ENCODE data around the gene KRT9. TPM values are rescaled to one million over a fixed set of nuclear protein-coding genes. Genes with fewer than 3 reads are reported as not detected.

KRT9 gene
- total and polyA plus RNA-seq, 9 of the 15 experiments (the other 6 are each of a cell fraction or from before 2014, with no cell fraction given): 0.03 TPM; not detected in 8

DNA sequence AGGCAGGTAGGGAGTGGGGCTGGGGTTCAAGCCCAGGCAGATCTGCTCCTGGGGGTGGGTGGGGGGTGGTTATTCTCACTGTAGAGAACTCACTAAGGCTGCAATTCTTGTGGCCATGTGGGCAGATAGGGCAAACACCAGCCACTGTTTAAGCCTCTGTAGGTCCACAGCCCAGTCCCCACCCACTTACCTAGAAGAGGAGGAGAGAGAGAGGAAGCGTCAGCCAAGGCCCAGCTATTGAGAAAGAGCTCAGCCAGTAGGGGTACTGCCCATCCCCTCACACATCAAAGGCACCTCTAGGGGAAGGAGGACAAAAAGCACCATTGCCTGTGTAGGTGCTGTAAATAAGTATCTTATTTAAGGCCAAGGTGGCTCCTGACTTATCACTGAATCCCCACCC is 27.8 kb upstream of the KRT9 start:
- Histone ChIP-seq H2AFZ (ENCODE audit: low read depth, low read length) (no peak overlapping the region), H3K27me3 (ENCODE audit: control insufficient read depth in 2 of 2, insufficient read depth in 2 of 2, low read length in 2 of 2) (peaks cover 5 to 27% of the 10 kb centered on the region in 2 experiments; a peak in 4 of 5 replicates), H3K36me3 (ENCODE audit: control insufficient read depth, insufficient read depth, low read length) (no peaks in the 10 kb centered on the region), H3K27ac (ENCODE audit: extremely low read depth, low read depth, low read length) (no peak overlapping the region), H3K9me1 (ENCODE audit: control insufficient read depth, insufficient read depth, low read length) (no peaks in the 10 kb centered on the region), H3K9ac (ENCODE audit: insufficient read depth in 1 of 2, low read depth in 2 of 2, low read length in 2 of 2) (no peak overlapping the region), H3K9me3 (replicated peaks; ENCODE audit: control insufficient read depth, insufficient read depth, low read depth, low read length) (no peaks in the 10 kb centered on the region), H3K4me3 (no peak overlapping the region), H4K20me1 (replicated peaks; ENCODE audit: control insufficient read depth, insufficient read depth, low read length) (no peaks in the 10 kb centered on the region; the same call in 1 of the 2 replicates), H3K4me2 (ENCODE audit: insufficient read depth, low read length) (no peak overlapping the region), H3K4me1 (replicated peaks in 1 of 2; ENCODE audit: control insufficient read depth in 2 of 2, insufficient read depth in 2 of 2, low read length in 2 of 2) (no peaks in the 10 kb centered on the region), H3K79me2 (ENCODE audit: control insufficient read depth, insufficient read depth, low read length) (no peaks in the 10 kb centered on the region)
- in situ Hi-C loops (cut with MboI) (no loop called here), intact Hi-C loops (cut with micrococcal nuclease) (no loop called here)
- WGBS (ENCODE audit: insufficient coverage, low coverage, missing lambda C conversion rate): no CpG with 5 or more reads among the region's 1 CpG
- TF ChIP-seq NR2C2 (CRISPR knock-in tag; IDR thresholded peaks at IDR 0.05) (no peak), NR2C2 (tag; IDR thresholded peaks at IDR 0.05) (no peak), ZBTB26 (CRISPR knock-in tag; IDR thresholded peaks at IDR 0.05) (no peak), SREBF2 (CRISPR knock-in tag; IDR thresholded peaks at IDR 0.05) (no peak)
- no peak for ATAC-seq
- CTCF ChIA-PET (ENCODE audit: low intra/inter-chr PET ratio): no interaction called here
- POLR2A ChIA-PET: no interaction called here
- no peak for FAIRE-seq
- no peak for DNase-seq (ENCODE audit: extremely low read depth in 1 of 4, low spot score in 3 of 4)
- BruUV-seq (replicated peaks): no TSS peak

DNA sequence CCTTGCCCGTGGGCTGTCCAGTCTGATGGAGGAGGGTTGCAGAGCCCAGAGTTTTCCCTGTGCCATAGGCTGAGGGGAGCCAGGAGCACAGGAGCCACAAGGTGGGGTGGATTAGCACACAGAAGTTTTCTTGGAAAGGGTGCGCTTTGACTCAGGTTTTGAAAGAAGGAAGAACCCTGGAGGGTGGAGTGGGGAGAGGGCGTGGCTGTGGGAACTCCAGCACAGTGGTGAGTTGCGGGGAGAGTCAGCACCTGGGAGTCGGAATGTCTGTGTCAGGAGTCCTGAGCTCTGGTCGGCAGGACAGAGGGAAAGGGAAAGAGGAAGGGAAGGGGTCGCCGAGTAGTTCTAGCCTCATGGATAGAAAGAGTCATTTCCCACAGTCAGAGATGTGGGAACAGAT is 23.7 kb upstream of the KRT9 start:
- no peaks in the 10 kb centered on the region for H3K36me3 ChIP-seq (ENCODE audit: control insufficient read depth, insufficient read depth, low read length)
- no peak for DNase-seq (ENCODE audit: extremely low read depth in 1 of 4, low spot score in 3 of 4)
- no peaks in the 10 kb centered on the region for H4K20me1 ChIP-seq (replicated peaks; ENCODE audit: control insufficient read depth, insufficient read depth, low read length)
- H3K79me2 ChIP-seq (ENCODE audit: control insufficient read depth, insufficient read depth, low read length): no peaks in the 10 kb centered on the region
- H3K27me3 ChIP-seq (ENCODE audit: control insufficient read depth in 2 of 2, insufficient read depth in 2 of 2, low read length in 2 of 2): peaks cover 16 to 56% of the 10 kb centered on the region in 2 experiments; a peak in 4 of 5 replicates
- TF ChIP-seq JUN (IDR thresholded peaks at IDR 0.05; ENCODE audit: borderline replicate concordance, low read depth, low read length): no peak
- TF ChIP-seq JUN (CRISPR knock-in tag; IDR thresholded peaks at IDR 0.05; ENCODE audit: borderline replicate concordance): no peak
- no peak for TF ChIP-seq SREBF1 (IDR thresholded peaks at IDR 0.05; ENCODE audit: borderline replicate concordance, low read depth, low read length)
- TF ChIP-seq CCNT2 (IDR thresholded peaks at IDR 0.05; ENCODE audit: borderline replicate concordance, extremely low read depth, insufficient read length, low read depth, low read length): no peak
- TF ChIP-seq SMAD1 (IDR thresholded peaks at IDR 0.05; ENCODE audit: low read depth, low read length, partially characterized antibody): no peak
- TF ChIP-seq ZNF239 (CRISPR knock-in tag; IDR thresholded peaks at IDR 0.05): no peak
- no peak for TF ChIP-seq SMC3 (conservative IDR thresholded peaks at IDR 0.05; ENCODE audit: insufficient read depth, low read depth, low read length)
- FAIRE-seq: no peak
- 0% methylated on average over 6 of the region's 8 CpGs for WGBS (ENCODE audit: insufficient coverage, low coverage, missing lambda C conversion rate)
- H3K27ac ChIP-seq (ENCODE audit: extremely low read depth, low read depth, low read length): no peak overlapping the region
- H2AFZ ChIP-seq (ENCODE audit: low read depth, low read length): no peak overlapping the region
- intact Hi-C loops (cut with micrococcal nuclease): no loop called here
- no peaks in the 10 kb centered on the region for H3K9me1 ChIP-seq (ENCODE audit: control insufficient read depth, insufficient read depth, low read length)
- POLR2A ChIA-PET: interaction anchor here (0.6 kb wide), 1 partner anchor 942 kb away, joined by 3 read pairs; no protein-coding TSS in a partner anchor
- H3K4me3 ChIP-seq: no peak overlapping the region
- in situ Hi-C loops (cut with MboI): no loop called here
- no peak for ATAC-seq
- H3K9me3 ChIP-seq (replicated peaks; ENCODE audit: control insufficient read depth, insufficient read depth, low read depth, low read length): no peaks in the 10 kb centered on the region
- H3K4me1 ChIP-seq (replicated peaks in 1 of 2; ENCODE audit: control insufficient read depth in 2 of 2, insufficient read depth in 2 of 2, low read length in 2 of 2): no peaks in the 10 kb centered on the region; a peak in 1 of 5 replicates
- peak overlapping the region in 1 of 2 experiments; percentile 11; a peak in 1 of 4 replicates for H3K9ac ChIP-seq (ENCODE audit: insufficient read depth in 1 of 2, low read depth in 2 of 2, low read length in 2 of 2)
- H3K4me2 ChIP-seq (ENCODE audit: insufficient read depth, low read length): no peak overlapping the region
- no TSS peak for BruUV-seq (replicated peaks)
- CTCF ChIA-PET (ENCODE audit: low intra/inter-chr PET ratio): no interaction called here
